ENCODE measurements around the gene IL6.
"Not testable (repeated sequence)": the region's sequence is repeated elsewhere in the genome, so short reads cannot be mapped to it uniquely, and the experiment has no call there.

DNA sequence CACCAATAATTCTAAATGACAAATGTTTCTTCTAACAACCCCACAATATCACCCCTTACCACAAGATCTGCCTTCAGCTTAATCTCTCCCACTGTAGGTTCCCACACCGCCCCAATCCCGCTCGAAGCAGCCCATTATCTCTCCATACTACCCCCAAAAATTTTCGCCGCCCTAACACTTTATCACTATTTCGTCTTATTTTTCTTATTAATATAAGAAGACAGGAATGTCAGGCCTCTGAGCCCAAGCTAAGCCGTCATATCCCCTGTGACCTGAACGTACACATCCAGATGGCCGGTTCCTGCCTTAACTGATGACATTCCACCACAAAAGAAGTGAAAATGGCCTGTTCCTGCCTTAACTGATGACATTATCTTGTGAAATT is 18.3 kb upstream of the IL6 start:
- TF ChIP-seq, protein P1, sequence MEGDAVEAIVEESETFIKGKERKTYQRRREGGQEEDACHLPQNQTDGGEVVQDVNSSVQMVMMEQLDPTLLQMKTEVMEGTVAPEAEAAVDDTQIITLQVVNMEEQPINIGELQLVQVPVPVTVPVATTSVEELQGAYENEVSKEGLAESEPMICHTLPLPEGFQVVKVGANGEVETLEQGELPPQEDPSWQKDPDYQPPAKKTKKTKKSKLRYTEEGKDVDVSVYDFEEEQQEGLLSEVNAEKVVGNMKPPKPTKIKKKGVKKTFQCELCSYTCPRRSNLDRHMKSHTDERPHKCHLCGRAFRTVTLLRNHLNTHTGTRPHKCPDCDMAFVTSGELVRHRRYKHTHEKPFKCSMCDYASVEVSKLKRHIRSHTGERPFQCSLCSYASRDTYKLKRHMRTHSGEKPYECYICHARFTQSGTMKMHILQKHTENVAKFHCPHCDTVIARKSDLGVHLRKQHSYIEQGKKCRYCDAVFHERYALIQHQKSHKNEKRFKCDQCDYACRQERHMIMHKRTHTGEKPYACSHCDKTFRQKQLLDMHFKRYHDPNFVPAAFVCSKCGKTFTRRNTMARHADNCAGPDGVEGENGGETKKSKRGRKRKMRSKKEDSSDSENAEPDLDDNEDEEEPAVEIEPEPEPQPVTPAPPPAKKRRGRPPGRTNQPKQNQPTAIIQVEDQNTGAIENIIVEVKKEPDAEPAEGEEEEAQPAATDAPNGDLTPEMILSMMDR (conservative IDR thresholded peaks at IDR 0.05): not testable (repeated sequence)
- not testable (repeated sequence) for TF ChIP-seq EZH2 (IDR thresholded peaks at IDR 0.05; ENCODE audit: low read depth)
